ENCODE results near the gene SCAPER. TPM values are rescaled to one million over a fixed set of nuclear protein-coding genes. Genes with fewer than 3 reads are reported as not detected.

SCAPER gene
- total RNA-seq, 1 experiment from 2014 or later = 15.3 TPM

- intact Hi-C loops (cut with micrococcal nuclease; ENCODE audit: unreplicated experiment) = no loop called here
- peaks cover 17% of the 10 kb centered on the region; the same call in 1 of the 2 replicates for H3K36me3 ChIP-seq (ENCODE audit: control insufficient read depth, insufficient read depth, low read length)
- CTCF ChIA-PET = no interaction called here
These were observed 40.5 kb upstream of the SCAPER start for GRCh38 chr15:76945494-76946093.

GRCh38 chr15:76942331-76942730, 37.2 kb upstream of the SCAPER start:
- H3K4me1 ChIP-seq (ENCODE audit: control insufficient read depth, insufficient read depth, low read length) = no peaks in the 10 kb centered on the region
- BruUV-seq (replicated peaks) = no TSS peak
- POLR2A ChIA-PET = interaction anchor here (0.5 kb wide), 1 partner anchor 591 kb away, joined by 13 read pairs; no protein-coding TSS in a partner anchor
- DNase-seq (ENCODE audit: low read depth, low spot score) (no peak), ATAC-seq (no peak)
- no peak overlapping the region for H3K4me3 ChIP-seq (ENCODE audit: low read depth in 2 of 2, low read length in 2 of 2)
- H3K36me3 ChIP-seq (ENCODE audit: control insufficient read depth, insufficient read depth, low read length) = peaks cover 6% of the 10 kb centered on the region; the same call in 1 of the 2 replicates
- no peaks in the 10 kb centered on the region for H3K27me3 ChIP-seq (ENCODE audit: control insufficient read depth, insufficient read depth, low read length)
- TF ChIP-seq CTCF (IDR thresholded peaks at IDR 0.05) (no peak), REST (IDR thresholded peaks at IDR 0.05; ENCODE audit: insufficient read depth in 1 of 2, low read depth in 2 of 2, low read length in 1 of 2) (no peak), TCF7L2 (IDR thresholded peaks at IDR 0.05; ENCODE audit: low read depth, low read length) (no peak), POLR2AphosphoS5 (IDR thresholded peaks at IDR 0.05; ENCODE audit: low read depth, low read length) (no peak), SIN3A (IDR thresholded peaks at IDR 0.05; ENCODE audit: borderline replicate concordance, insufficient read depth, low read depth, low read length) (no peak)
- H3K27ac ChIP-seq (ENCODE audit: low read length) = no peak overlapping the region
- no peaks in the 10 kb centered on the region for H3K9me3 ChIP-seq (ENCODE audit: control insufficient read depth, insufficient read depth, low read depth, low read length)
- intact Hi-C loops (cut with micrococcal nuclease; ENCODE audit: unreplicated experiment) = no loop called here
- in situ Hi-C loops (cut with HindIII; ENCODE audit: low pct_unique_long_range_greater_than_20kb, low sequenced_read_pairs) = no loop called here
- CTCF ChIA-PET = interaction anchor here (0.6 kb wide), 1 partner anchor 151 kb away, joined by 7 read pairs; no protein-coding TSS in a partner anchor

More at GRCh38 chr15:76945494-76946093, 40.5 kb upstream of the SCAPER start:
- no TSS peak for BruUV-seq (replicated peaks)
- in situ Hi-C loops (cut with HindIII; ENCODE audit: low pct_unique_long_range_greater_than_20kb, low sequenced_read_pairs) = no loop called here
- POLR2A ChIA-PET = no interaction called here
- no peaks in the 10 kb centered on the region for H3K4me1 ChIP-seq (ENCODE audit: control insufficient read depth, insufficient read depth, low read length)
- H3K27me3 ChIP-seq (ENCODE audit: control insufficient read depth, insufficient read depth, low read length) = no peaks in the 10 kb centered on the region
- DNase-seq (ENCODE audit: low read depth, low spot score) (no peak), ATAC-seq (no peak)
- H3K9me3 ChIP-seq (ENCODE audit: control insufficient read depth, insufficient read depth, low read depth, low read length) = no peaks in the 10 kb centered on the region
- no peak overlapping the region for H3K27ac ChIP-seq (ENCODE audit: low read length)
- TF ChIP-seq TCF7L2 (IDR thresholded peaks at IDR 0.05; ENCODE audit: low read depth, low read length) (no peak), SIN3A (IDR thresholded peaks at IDR 0.05; ENCODE audit: borderline replicate concordance, insufficient read depth, low read depth, low read length) (no peak), REST (IDR thresholded peaks at IDR 0.05; ENCODE audit: insufficient read depth in 1 of 2, low read depth in 2 of 2, low read length in 1 of 2) (no peak), CTCF (IDR thresholded peaks at IDR 0.05) (no peak), POLR2AphosphoS5 (IDR thresholded peaks at IDR 0.05; ENCODE audit: low read depth, low read length) (no peak)
- H3K4me3 ChIP-seq (ENCODE audit: low read depth in 2 of 2, low read length in 2 of 2) = no peak overlapping the region
